Right lobe of liver (tissue), 6 donors: ENCODE measurements around the gene SULT2B1. TPM values are rescaled to one million over a fixed set of nuclear protein-coding genes. Genes with fewer than 3 reads are reported as not detected.
"Not testable (repeated sequence)": the region's sequence is repeated elsewhere in the genome, so short reads cannot be mapped to it uniquely, and the experiment has no call there.

Experiments
- ATAC-seq, 4 donors: fragments of 200-7000 bp; cut with Tn5 transposase; one replicate each; pipeline ENCODE4 v1.9.1; 2020; ENCODE audit warnings: mild to moderate bottlenecking in 4 of 4, moderate library complexity in 4 of 4
- DNase-seq, 3 donors: peaks; one replicate each; pipeline ENCODE4 v3.0.0-alpha.2; 2020
- H3K27ac ChIP-seq, 3 donors: fragments of 200-600 bp; one replicate each; pipeline ENCODE4 v1.8.0; 2022
- H3K27me3 ChIP-seq, 2 donors: fragments of 200-600 bp; one replicate each; pipeline ENCODE4 v1.8.0; 2022
- H3K36me3 ChIP-seq, 4 donors: fragments of 200-600 bp; sonication (generic) in 1 of 4; one replicate each; pipeline versions ENCODE4 v1.5.1 to v1.8.0; 2017 to 2022; ENCODE audit warnings: control low read depth in 1 of 4
- H3K4me1 ChIP-seq, 4 donors: fragments of 200-600 bp; sonication (generic) in 1 of 4; one replicate each; pipeline versions ENCODE4 v1.5.1 to v1.8.0; 2017 to 2022; ENCODE audit warnings: control low read depth in 1 of 4
- H3K4me3 ChIP-seq, 3 donors: fragments of 200-600 bp; one replicate each; pipeline ENCODE4 v1.8.0; 2022
- H3K9me3 ChIP-seq, 4 donors: fragments of 200-600 bp; sonication (generic) in 1 of 4; one replicate each; pipeline versions ENCODE4 v1.5.1 to v1.8.0; 2017 to 2022; ENCODE audit warnings: control low read depth in 1 of 4
- POLR2A ChIP-seq: fragments of 450-650 bp; IDR thresholded peaks from one replicate; pipeline ENCODE4 v1.6.1; 2017; ENCODE audit warnings: antibody characterized with exemption, mild to moderate bottlenecking
- WGBS: methylation state at CpG from one replicate; pipeline ENCODE4 v1.1.6; 2018; ENCODE audit warnings: low coverage, low lambda C conversion rate; ENCODE audit not compliant: insufficient coverage; ENCODE audit errors: missing lambda C conversion rate; 5-methylcytosine and 5-hydroxymethylcytosine counted together
- intact Hi-C, 2 donors: fragments of 100-400 bp; cut with DNase I; formaldehyde crosslinking; loops; one replicate each; pipeline versions ENCODE4 v1.11.2 to v1.14.1; 2022
- total RNA-seq, 6 experiments: library from RNA; depleted of rRNA in 2 of 6; stranded (reverse); fragments of >200 nt in 2 of 6; fragmentation: NEBNext Ultra II Directional in 3 of 6; extraction: Animal tissue kit (Norgen Biotek cat#: 25700) in 3 of 6; gene quantifications; one replicate each; pipeline versions ENCODE4 v1.1.0 to v1.2.4, GENCODE V29; 2016 to 2023
- TF ChIP-seq, protein P1 (sequence below), 4 donors: fragments of 200-600 bp in 3 of 4; fragments of 450-650 bp in 1 of 4; IDR thresholded peaks; one replicate each; pipeline versions ENCODE4 v1.5.1 to v1.8.0; 2016 to 2022; ENCODE audit warnings: antibody characterized with exemption in 4 of 4, mild to moderate bottlenecking in 2 of 4
- donor health status: DM: no; HTN: yes; CAD: no.
- donor health status: DM: no; HTN: no; CAD: no.
- donor health status: DM: no; HTN: no; CAD: no.
- donor health status: DM: no; HTN: yes; CAD: no.
- donor health status: DM: no; HTN: yes; CAD: no.

SULT2B1 gene
- total RNA-seq, 6 experiments from 2014 or later, result 0.61 TPM; not detected in 5

DNA sequence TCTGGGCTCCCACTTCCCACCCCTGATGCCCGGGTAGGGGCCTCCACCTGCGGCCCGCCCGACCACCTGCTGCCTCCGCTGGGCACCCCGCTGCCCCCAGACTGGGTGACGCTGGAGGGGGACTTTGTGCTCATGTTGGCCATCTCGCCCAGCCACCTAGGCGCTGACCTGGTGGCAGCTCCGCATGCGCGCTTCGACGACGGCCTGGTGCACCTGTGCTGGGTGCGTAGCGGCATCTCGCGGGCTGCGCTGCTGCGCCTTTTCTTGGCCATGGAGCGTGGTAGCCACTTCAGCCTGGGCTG, 77.3 kb downstream of the SULT2B1 start:
- TF ChIP-seq, protein P1, sequence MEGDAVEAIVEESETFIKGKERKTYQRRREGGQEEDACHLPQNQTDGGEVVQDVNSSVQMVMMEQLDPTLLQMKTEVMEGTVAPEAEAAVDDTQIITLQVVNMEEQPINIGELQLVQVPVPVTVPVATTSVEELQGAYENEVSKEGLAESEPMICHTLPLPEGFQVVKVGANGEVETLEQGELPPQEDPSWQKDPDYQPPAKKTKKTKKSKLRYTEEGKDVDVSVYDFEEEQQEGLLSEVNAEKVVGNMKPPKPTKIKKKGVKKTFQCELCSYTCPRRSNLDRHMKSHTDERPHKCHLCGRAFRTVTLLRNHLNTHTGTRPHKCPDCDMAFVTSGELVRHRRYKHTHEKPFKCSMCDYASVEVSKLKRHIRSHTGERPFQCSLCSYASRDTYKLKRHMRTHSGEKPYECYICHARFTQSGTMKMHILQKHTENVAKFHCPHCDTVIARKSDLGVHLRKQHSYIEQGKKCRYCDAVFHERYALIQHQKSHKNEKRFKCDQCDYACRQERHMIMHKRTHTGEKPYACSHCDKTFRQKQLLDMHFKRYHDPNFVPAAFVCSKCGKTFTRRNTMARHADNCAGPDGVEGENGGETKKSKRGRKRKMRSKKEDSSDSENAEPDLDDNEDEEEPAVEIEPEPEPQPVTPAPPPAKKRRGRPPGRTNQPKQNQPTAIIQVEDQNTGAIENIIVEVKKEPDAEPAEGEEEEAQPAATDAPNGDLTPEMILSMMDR (IDR thresholded peaks at IDR 0.05), result no peak
- no peak for TF ChIP-seq POLR2A
- H3K4me3 ChIP-seq, result no peak overlapping the region
- peaks cover 0 to 44% (median 19%) of the 10 kb centered on the region in 4 donors for H3K4me1 ChIP-seq
- H3K36me3 ChIP-seq, result no peaks in the 10 kb centered on the region
- DNase-seq, result peak in 1 of 3 donors; percentile 54
- no peaks in the 10 kb centered on the region for H3K27me3 ChIP-seq
- H3K27ac ChIP-seq, result no peak overlapping the region
- ATAC-seq, result no peak
- intact Hi-C loops, result no loop called here
- WGBS, result 93% methylated on average over 5 of the region's 22 CpGs
- H3K9me3 ChIP-seq, result no peaks in the 10 kb centered on the region

DNA sequence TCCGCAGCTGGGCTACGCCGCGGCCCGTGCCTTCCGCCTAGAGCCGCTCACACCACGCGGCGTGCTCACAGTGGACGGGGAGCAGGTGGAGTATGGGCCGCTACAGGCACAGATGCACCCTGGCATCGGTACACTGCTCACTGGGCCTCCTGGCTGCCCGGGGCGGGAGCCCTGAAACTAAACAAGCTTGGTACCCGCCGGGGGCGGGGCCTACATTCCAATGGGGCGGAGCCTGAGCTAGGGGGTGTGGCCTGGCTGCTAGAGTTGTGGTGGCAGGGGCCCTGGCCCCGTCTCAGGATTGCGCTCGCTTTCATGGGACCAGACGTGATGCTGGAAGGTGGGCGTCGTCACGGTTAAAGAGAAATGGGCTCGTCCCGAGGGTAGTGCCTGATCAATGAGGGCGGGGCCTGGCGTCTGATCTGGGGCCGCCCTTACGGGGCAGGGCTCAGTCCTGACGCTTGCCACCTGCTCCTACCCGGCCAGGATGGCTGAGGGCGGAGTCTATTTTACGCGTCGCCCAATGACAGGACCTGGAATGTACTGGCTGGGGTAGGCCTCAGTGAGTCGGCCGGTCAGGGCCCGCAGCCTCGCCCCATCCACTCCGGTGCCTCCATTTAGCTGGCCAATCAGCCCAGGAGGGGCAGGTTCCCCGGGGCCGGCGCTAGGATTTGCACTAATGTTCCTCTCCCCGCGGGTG, 77.8 kb downstream of the SULT2B1 start:
- Histone ChIP-seq H3K9me3 (no peaks in the 10 kb centered on the region), H3K36me3 (no peaks in the 10 kb centered on the region), H3K27ac (peak overlapping the region; percentile 7 to 51 (median 50)), H3K27me3 (no peaks in the 10 kb centered on the region), H3K4me1 (peaks cover 0 to 47% (median 20%) of the 10 kb centered on the region in 4 donors), H3K4me3 (no peak overlapping the region)
- WGBS, result 33% methylated on average over 9 of the region's 48 CpGs
- intact Hi-C loops, result no loop called here
- no peak for TF ChIP-seq POLR2A
- TF ChIP-seq, protein P1 (IDR thresholded peaks at IDR 0.05), result no peak
- ATAC-seq (peak in 1 of 4 donors; percentile 13), DNase-seq (peak; percentile 44 to 72 (median 62))

DNA sequence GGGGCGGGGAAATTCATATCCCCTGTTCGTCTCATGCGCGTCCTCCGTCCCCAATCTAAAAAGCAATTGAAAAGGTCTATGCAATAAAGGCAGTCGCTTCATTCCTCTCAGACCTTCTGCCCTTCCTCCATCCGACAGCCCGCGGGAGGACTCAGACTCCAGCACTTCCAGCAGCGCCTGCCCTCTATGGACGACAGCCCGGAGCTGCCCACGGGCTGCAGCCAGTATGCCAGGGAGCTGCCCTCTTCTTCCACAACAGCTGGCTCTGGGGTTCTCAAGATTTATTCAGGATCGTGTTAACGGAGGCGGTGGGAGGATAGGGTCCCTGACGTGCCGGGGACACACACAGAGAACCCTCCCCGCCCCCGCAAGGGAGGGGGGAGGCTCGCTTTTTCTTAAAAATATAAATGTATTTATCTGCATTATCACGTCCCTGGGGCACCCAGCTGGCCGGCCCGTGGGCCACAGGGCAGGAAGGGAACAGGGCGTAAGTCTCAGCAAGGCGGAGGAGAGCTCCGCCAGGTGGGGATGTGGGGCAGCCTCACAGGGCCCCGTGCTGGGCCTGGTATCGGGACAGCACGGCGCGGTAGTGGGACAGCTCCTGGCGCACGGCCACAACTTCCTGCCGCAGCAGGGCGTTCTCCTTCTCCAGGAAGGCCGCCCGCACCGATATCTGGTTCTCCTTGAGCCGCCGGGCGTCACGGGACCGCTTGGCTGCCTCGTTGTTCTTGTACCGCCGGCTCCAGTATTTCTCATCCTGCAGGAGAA, 78.5 kb downstream of the SULT2B1 start:
- Histone ChIP-seq H3K4me1 (peaks cover 0 to 48% (median 22%) of the 10 kb centered on the region in 4 donors), H3K9me3 (no peaks in the 10 kb centered on the region), H3K36me3 (no peaks in the 10 kb centered on the region), H3K27me3 (no peaks in the 10 kb centered on the region), H3K4me3 (no peak overlapping the region), H3K27ac (peak overlapping the region; percentile 7 to 51 (median 50))
- DNase-seq (peak; percentile 76 to 87 (median 78)), ATAC-seq (peak; percentile 1 to 12 (median 4))
- no peak for TF ChIP-seq POLR2A
- TF ChIP-seq, protein P1 (IDR thresholded peaks at IDR 0.05), result peak in 2 of 4 donors; percentile 5 to 6
- 46% methylated on average over 25 of the region's 47 CpGs for WGBS
- intact Hi-C loops, result no loop called here

DNA sequence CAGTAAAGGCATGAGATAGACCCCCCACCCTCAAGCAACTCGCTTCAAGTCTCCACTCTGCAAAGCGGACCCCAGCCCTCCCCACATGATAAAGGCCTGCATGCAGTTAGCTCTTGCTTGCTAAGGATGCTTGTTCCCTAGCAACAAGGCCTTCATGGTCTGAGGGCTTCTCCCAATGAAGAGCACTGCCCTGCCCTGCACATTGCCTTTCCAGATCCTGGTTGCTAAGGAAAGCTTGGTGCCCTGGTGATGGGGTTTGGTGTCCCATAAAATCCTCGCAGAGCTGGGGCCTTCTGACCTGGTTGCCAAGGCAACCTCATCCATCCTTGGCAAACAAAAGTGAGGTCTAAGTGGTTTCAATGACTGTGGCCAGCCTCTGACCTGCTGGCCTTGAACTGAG, 79.3 kb downstream of the SULT2B1 start:
- Histone ChIP-seq H3K9me3 (no peaks in the 10 kb centered on the region), H3K36me3 (no peaks in the 10 kb centered on the region), H3K4me1 (peaks cover 0 to 48% (median 22%) of the 10 kb centered on the region in 4 donors), H3K27me3 (no peaks in the 10 kb centered on the region), H3K27ac (peak overlapping the region in 2 of 3 donors; percentile 50 to 51), H3K4me3 (no peak overlapping the region)
- DNase-seq (peak in 1 of 3 donors; percentile 50), ATAC-seq (no peak)
- WGBS, result 25% methylated on average over 1 of the region's 3 CpGs
- intact Hi-C loops, result no loop called here
- no peak for TF ChIP-seq POLR2A
- TF ChIP-seq, protein P1 (IDR thresholded peaks at IDR 0.05), result no peak

DNA sequence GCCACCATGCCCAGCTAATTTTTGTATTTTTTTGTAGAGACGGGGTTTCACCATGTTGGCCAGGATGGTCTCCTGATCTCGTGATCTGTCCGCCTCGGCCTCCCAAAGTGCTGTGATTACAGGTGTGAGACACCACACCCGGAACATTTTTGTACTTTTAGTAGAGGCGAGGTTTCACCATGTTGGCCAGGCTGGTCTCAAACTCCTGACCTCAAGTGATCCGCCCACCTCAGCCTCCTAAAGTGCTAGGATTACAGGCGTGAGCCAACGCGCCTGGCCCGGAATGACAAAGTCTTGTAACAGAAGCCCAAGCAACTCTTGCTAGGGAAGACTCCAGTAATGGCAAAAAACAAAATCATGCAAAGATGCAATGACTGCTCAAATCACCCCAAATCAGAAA, 80.3 kb downstream of the SULT2B1 start:
- ATAC-seq, H3K27me3 ChIP-seq, DNase-seq, H3K36me3 ChIP-seq, intact Hi-C loops, H3K9me3 ChIP-seq, H3K4me3 ChIP-seq: not testable (repeated sequence)
- WGBS, result 89% methylated on average over 9 of the region's 11 CpGs
- Histone ChIP-seq H3K27ac (peak overlapping the region in 2 of 3 donors; percentile 2 to 80), H3K4me1 (peaks cover 0 to 40% (median 19%) of the 10 kb centered on the region in 4 donors)
